ENCODE data around the gene ZNF827. TPM values are rescaled to one million over a fixed set of nuclear protein-coding genes. Genes with fewer than 3 reads are reported as not detected.

Gene ZNF827
- total RNA-seq, 1 experiment from 2014 or later: 6.3 TPM

- ChIA-PET CTCF (no interaction called here), POLR2A (no interaction called here)
- DNase-seq (ENCODE audit: low read depth, low spot score): no peak
- Histone ChIP-seq H3K9me3 (ENCODE audit: control insufficient read depth, insufficient read depth, low read depth, low read length) (no peaks in the 10 kb centered on the region), H3K27ac (ENCODE audit: low read length) (no peak overlapping the region), H3K4me3 (ENCODE audit: low read depth in 2 of 2, low read length in 2 of 2) (no peak overlapping the region), H3K36me3 (ENCODE audit: control insufficient read depth, insufficient read depth, low read length) (no peaks in the 10 kb centered on the region), H3K27me3 (ENCODE audit: control insufficient read depth, insufficient read depth, low read length) (no peaks in the 10 kb centered on the region), H3K4me1 (ENCODE audit: control insufficient read depth, insufficient read depth, low read length) (no peaks in the 10 kb centered on the region)
- no peak for ATAC-seq
- intact Hi-C loops (cut with micrococcal nuclease; ENCODE audit: unreplicated experiment) (no loop called here), in situ Hi-C loops (cut with HindIII; ENCODE audit: low pct_unique_long_range_greater_than_20kb, low sequenced_read_pairs) (no loop called here)
- BruUV-seq (replicated peaks): no TSS peak
- TF ChIP-seq TCF7L2 (IDR thresholded peaks at IDR 0.05; ENCODE audit: low read depth, low read length) (no peak), CTCF (IDR thresholded peaks at IDR 0.05) (no peak), SIN3A (IDR thresholded peaks at IDR 0.05; ENCODE audit: borderline replicate concordance, insufficient read depth, low read depth, low read length) (no peak), POLR2AphosphoS5 (IDR thresholded peaks at IDR 0.05; ENCODE audit: low read depth, low read length) (no peak)
- TF ChIP-seq, protein P1, sequence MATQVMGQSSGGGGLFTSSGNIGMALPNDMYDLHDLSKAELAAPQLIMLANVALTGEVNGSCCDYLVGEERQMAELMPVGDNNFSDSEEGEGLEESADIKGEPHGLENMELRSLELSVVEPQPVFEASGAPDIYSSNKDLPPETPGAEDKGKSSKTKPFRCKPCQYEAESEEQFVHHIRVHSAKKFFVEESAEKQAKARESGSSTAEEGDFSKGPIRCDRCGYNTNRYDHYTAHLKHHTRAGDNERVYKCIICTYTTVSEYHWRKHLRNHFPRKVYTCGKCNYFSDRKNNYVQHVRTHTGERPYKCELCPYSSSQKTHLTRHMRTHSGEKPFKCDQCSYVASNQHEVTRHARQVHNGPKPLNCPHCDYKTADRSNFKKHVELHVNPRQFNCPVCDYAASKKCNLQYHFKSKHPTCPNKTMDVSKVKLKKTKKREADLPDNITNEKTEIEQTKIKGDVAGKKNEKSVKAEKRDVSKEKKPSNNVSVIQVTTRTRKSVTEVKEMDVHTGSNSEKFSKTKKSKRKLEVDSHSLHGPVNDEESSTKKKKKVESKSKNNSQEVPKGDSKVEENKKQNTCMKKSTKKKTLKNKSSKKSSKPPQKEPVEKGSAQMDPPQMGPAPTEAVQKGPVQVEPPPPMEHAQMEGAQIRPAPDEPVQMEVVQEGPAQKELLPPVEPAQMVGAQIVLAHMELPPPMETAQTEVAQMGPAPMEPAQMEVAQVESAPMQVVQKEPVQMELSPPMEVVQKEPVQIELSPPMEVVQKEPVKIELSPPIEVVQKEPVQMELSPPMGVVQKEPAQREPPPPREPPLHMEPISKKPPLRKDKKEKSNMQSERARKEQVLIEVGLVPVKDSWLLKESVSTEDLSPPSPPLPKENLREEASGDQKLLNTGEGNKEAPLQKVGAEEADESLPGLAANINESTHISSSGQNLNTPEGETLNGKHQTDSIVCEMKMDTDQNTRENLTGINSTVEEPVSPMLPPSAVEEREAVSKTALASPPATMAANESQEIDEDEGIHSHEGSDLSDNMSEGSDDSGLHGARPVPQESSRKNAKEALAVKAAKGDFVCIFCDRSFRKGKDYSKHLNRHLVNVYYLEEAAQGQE (IDR thresholded peaks at IDR 0.05; ENCODE audit: insufficient read depth in 1 of 2, low read depth in 2 of 2, low read length in 1 of 2): no peak
These were observed 36.1 kb downstream of the ZNF827 start for GRCh38 chr4:145902522-145902921.

DNA sequence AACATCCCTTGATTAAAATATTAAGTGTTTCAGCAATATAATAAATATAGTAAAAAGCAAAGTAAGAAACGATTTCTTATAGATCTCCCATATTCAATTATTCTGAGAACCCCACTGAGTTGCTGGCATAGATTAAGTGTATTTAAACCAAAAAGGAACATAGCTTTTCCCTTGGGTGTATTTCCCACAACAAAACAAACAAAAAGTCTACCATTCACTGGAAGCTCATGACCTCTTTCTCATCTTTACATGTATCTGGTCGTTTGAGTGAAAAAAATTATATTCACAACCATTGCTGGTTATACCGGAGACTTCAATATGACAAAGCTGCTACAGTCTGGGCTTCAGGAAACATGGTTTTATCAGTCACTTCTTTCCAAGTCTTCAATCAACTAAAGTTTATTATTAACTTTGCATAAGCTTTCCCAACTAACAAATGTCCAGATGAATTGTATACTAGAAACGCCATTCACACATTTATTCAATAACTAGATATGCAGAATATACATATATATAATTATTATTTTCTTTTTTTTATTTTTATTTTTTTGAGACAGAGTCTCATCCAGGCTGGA is 38.6 kb downstream of the ZNF827 start:
- in situ Hi-C loops (cut with HindIII; ENCODE audit: low pct_unique_long_range_greater_than_20kb, low sequenced_read_pairs) (no loop called here), intact Hi-C loops (cut with micrococcal nuclease; ENCODE audit: unreplicated experiment) (no loop called here)
- no peaks in the 10 kb centered on the region for H3K27me3 ChIP-seq (ENCODE audit: control insufficient read depth, insufficient read depth, low read length)
- DNase-seq (ENCODE audit: low read depth, low spot score): no peak
- no peak for TF ChIP-seq TCF7L2 (IDR thresholded peaks at IDR 0.05; ENCODE audit: low read depth, low read length)
- TF ChIP-seq CTCF (IDR thresholded peaks at IDR 0.05): no peak
- TF ChIP-seq SIN3A (IDR thresholded peaks at IDR 0.05; ENCODE audit: borderline replicate concordance, insufficient read depth, low read depth, low read length): no peak
- TF ChIP-seq POLR2AphosphoS5 (IDR thresholded peaks at IDR 0.05; ENCODE audit: low read depth, low read length): no peak
- TF ChIP-seq, protein P1 (IDR thresholded peaks at IDR 0.05; ENCODE audit: insufficient read depth in 1 of 2, low read depth in 2 of 2, low read length in 1 of 2): no peak
- no peak overlapping the region for H3K4me3 ChIP-seq (ENCODE audit: low read depth in 2 of 2, low read length in 2 of 2)
- BruUV-seq (replicated peaks): no TSS peak
- H3K9me3 ChIP-seq (ENCODE audit: control insufficient read depth, insufficient read depth, low read depth, low read length): no peaks in the 10 kb centered on the region
- no peaks in the 10 kb centered on the region for H3K36me3 ChIP-seq (ENCODE audit: control insufficient read depth, insufficient read depth, low read length)
- ChIA-PET CTCF (no interaction called here), POLR2A (no interaction called here)
- H3K27ac ChIP-seq (ENCODE audit: low read length): no peak overlapping the region
- H3K4me1 ChIP-seq (ENCODE audit: control insufficient read depth, insufficient read depth, low read length): no peaks in the 10 kb centered on the region
- no peak for ATAC-seq
